B cell (primary cell): ENCODE results near the gene SLC9A9. TPM values are rescaled to one million over a fixed set of nuclear protein-coding genes. Genes with fewer than 3 reads are reported as not detected.

ENCODE experiments used
- ATAC-seq: fragments of 200-7000 bp; cut with Tn5 transposase; one replicate; pipeline ENCODE4 v1.10.0; 2021; ENCODE audit warnings: low read depth, mild to moderate bottlenecking, moderate number of reproducible peaks, moderate library complexity
- CTCF ChIA-PET: fragments of 350-600 bp; sonication (Branson Sonifier 250); formaldehyde crosslinking; loops from one replicate; lab custom pipeline; 2021; ENCODE audit warnings: antibody characterized with exemption, inconsistent platforms; lab: Charles Lee
- POLR2A ChIA-PET: fragments of 350-600 bp; sonication (Branson Sonifier 250); formaldehyde crosslinking; loops from one replicate; lab custom pipeline; 2021; ENCODE audit warnings: antibody characterized with exemption; lab: Charles Lee
- DNase-seq: peaks from one replicate; pipeline ENCODE4 v3.0.0; 2013
- H2AFZ ChIP-seq: 2 replicates; pipeline ENCODE4 v1.6.1; 2012; ENCODE audit warnings: mild to moderate bottlenecking, low read depth, low read length; ENCODE audit not compliant: insufficient read depth, poor library complexity, severe bottlenecking
- H3K27ac ChIP-seq, 2 donors: 1 replicate in 1 of 2; 2 replicates in 1 of 2; pipeline ENCODE4 v1.5.1; 2012 to 2013; ENCODE audit warnings: low read length in 2 of 2, mild to moderate bottlenecking in 2 of 2, moderate library complexity in 1 of 2
- H3K27me3 ChIP-seq, 4 experiments: fragments of 200-600 bp in 1 of 4; sonication (generic) in 1 of 4; replicated peaks in 1 of 4; 1 replicate in 2 of 4; 2 replicates in 2 of 4; pipeline versions ENCODE4 v1.6.1 to v1.7.0; 2013 to 2016; ENCODE audit warnings: low read length in 3 of 4, mild to moderate bottlenecking in 2 of 4, mixed read lengths in 1 of 4, moderate library complexity in 1 of 4; ENCODE audit not compliant: insufficient read depth in 4 of 4, control insufficient read depth in 3 of 4; ENCODE audit errors: control extremely low read depth in 1 of 4
- H3K36me3 ChIP-seq, 2 experiments: replicated peaks in 1 of 2; 1 replicate in 1 of 2; 2 replicates in 1 of 2; pipeline versions ENCODE4 v1.6.1 to v1.7.1; 2013; ENCODE audit warnings: low read length in 1 of 2; ENCODE audit not compliant: insufficient read depth in 2 of 2, control insufficient read depth in 1 of 2; ENCODE audit errors: control extremely low read depth in 1 of 2, extremely low read depth in 1 of 2
- H3K4me1 ChIP-seq, 2 donors: fragments of 200-600 bp in 1 of 2; sonication (generic) in 1 of 2; 1 replicate in 1 of 2; 2 replicates in 1 of 2; pipeline versions ENCODE4 v1.5.1 to v1.6.1; 2013 to 2017; ENCODE audit warnings: low read length in 2 of 2; ENCODE audit not compliant: control insufficient read depth in 2 of 2, insufficient read depth in 2 of 2
- H3K4me2 ChIP-seq: replicated peaks from 2 replicates; pipeline ENCODE3; 2012; ENCODE audit warnings: mild to moderate bottlenecking, low read depth, low read length; ENCODE audit not compliant: poor library complexity, severe bottlenecking
- H3K4me3 ChIP-seq, 5 experiments: fragments of 200-600 bp in 1 of 5; sonication (generic) in 1 of 5; 1 replicate in 3 of 5; 2 replicates in 2 of 5; pipeline versions ENCODE4 v1.5.1 to v1.7.0; 2011 to 2016; ENCODE audit warnings: low read length in 4 of 5, mild to moderate bottlenecking in 4 of 5, low read depth in 2 of 5, control low read depth in 1 of 5, moderate library complexity in 1 of 5; ENCODE audit not compliant: insufficient read depth in 1 of 5; ENCODE audit errors: control extremely low read depth in 1 of 5, extremely low read depth in 1 of 5
- H3K79me2 ChIP-seq: fragments of 200-600 bp; sonication (generic); one replicate; pipeline ENCODE4 v1.6.0; 2016; ENCODE audit warnings: low read length; ENCODE audit not compliant: control insufficient read depth, insufficient read depth
- H3K9ac ChIP-seq: fragments of 200-600 bp; sonication (generic); 2 replicates; pipeline ENCODE4 v1.6.1; 2017; ENCODE audit warnings: mild to moderate bottlenecking, low read length, moderate library complexity
- H3K9me3 ChIP-seq, 3 donors: one replicate each; pipeline versions ENCODE4 v1.6.1 to v1.7.1; 2013; ENCODE audit warnings: low read length in 2 of 3; ENCODE audit not compliant: control insufficient read depth in 2 of 3, insufficient read depth in 1 of 3; ENCODE audit errors: control extremely low read depth in 1 of 3
- H4K20me1 ChIP-seq: 2 replicates; pipeline ENCODE4 v1.6.0; 2012; ENCODE audit warnings: mild to moderate bottlenecking, low read length; ENCODE audit not compliant: insufficient read depth, control insufficient read depth, poor library complexity, severe bottlenecking
- H3K27ac Mint-ChIP-seq: one replicate; pipeline ENCODE4 v1.8.0; 2021; ENCODE audit warnings: mixed read lengths
- H3K27me3 Mint-ChIP-seq: one replicate; pipeline ENCODE4 v1.8.0; 2021; ENCODE audit warnings: mixed read lengths
- H3K4me1 Mint-ChIP-seq: one replicate; pipeline ENCODE4 v1.8.0; 2021; ENCODE audit warnings: mixed read lengths
- H3K4me3 Mint-ChIP-seq: one replicate; pipeline ENCODE4 v1.8.0; 2021; ENCODE audit warnings: mixed read lengths
- H3K9me3 Mint-ChIP-seq: one replicate; pipeline ENCODE4 v1.8.0; 2022; ENCODE audit warnings: mixed read lengths; ENCODE audit not compliant: insufficient read depth
- CTCF ChIP-seq: fragments of 200-600 bp; IDR thresholded peaks from one replicate; pipeline ENCODE4 v1.8.0; 2022; ENCODE audit warnings: antibody characterized with exemption, mild to moderate bottlenecking
- EZH2 ChIP-seq: IDR thresholded peaks from 2 replicates; pipeline ENCODE4 v1.6.1; 2012; ENCODE audit warnings: borderline replicate concordance, low read depth, mild to moderate bottlenecking, moderate library complexity, low read length; ENCODE audit not compliant: insufficient read depth, poor library complexity, severe bottlenecking
- WGBS: methylation state at CpG from one replicate; pipeline ENCODE4 v1.1.5; 2013; ENCODE audit warnings: missing lambda C conversion rate; ENCODE audit not compliant: insufficient coverage; 5-methylcytosine and 5-hydroxymethylcytosine counted together
- intact Hi-C: fragments of 100-400 bp; cut with micrococcal nuclease; formaldehyde crosslinking; loops from one replicate; pipeline ENCODE4 v1.10.0; 2022
- polyA plus RNA-seq: library from polyadenylated mRNA; depleted of rRNA; stranded (reverse); fragments of >200 nt; gene quantifications from 2 replicates; pipeline ENCODE4 v1.2.3, GENCODE V29; 2012
- total RNA-seq, 2 donors: library from RNA; stranded (reverse); fragments of 120-200 nt in 1 of 2; gene quantifications; 1 replicate in 1 of 2; 2 replicates in 1 of 2; pipeline versions ENCODE4 v1.2.3 to v1.2.4, GENCODE V29; 2013 to 2022

SLC9A9 gene
- total and polyA plus RNA-seq, 2 donors (not counting 1 experiment from before 2014, with no cell fraction given): 7.7 to 17.3 TPM

- Mint-ChIP-seq H3K27ac (no peak overlapping the region), H3K27me3 (no peaks in the 10 kb centered on the region), H3K4me1 (peaks cover 3% of the 10 kb centered on the region), H3K9me3 (no peaks in the 10 kb centered on the region), H3K4me3 (no peak overlapping the region)
- H3K79me2 ChIP-seq: no peaks in the 10 kb centered on the region
- TF ChIP-seq EZH2 (no peak), CTCF (no peak)
- no peaks in the 10 kb centered on the region for H3K27me3 ChIP-seq
- peaks cover 0 to 25% (median 3%) of the 10 kb centered on the region in 3 donors for H3K9me3 ChIP-seq
- DNase-seq (no peak), ATAC-seq (no peak)
- no peaks in the 10 kb centered on the region for H3K36me3 ChIP-seq
- ChIA-PET CTCF (no interaction called here), POLR2A (no interaction called here)
- H4K20me1 ChIP-seq: no peaks in the 10 kb centered on the region
- no peak overlapping the region for H2AFZ ChIP-seq
- no peak overlapping the region for H3K27ac ChIP-seq
- H3K4me3 ChIP-seq: no peak overlapping the region
- WGBS: 100% methylated on average over 1 of the region's 3 CpGs
- H3K4me1 ChIP-seq: no peaks in the 10 kb centered on the region
- no peak overlapping the region for H3K4me2 ChIP-seq
- no peak overlapping the region for H3K9ac ChIP-seq
- intact Hi-C loops: no loop called here
Observed at GRCh38 chr3:143633816-143634215, 214.5 kb downstream of the SLC9A9 start.

GRCh38 chr3:143629726-143630125 is 218.5 kb downstream of the SLC9A9 start:
- H3K27me3 ChIP-seq: no peaks in the 10 kb centered on the region
- no peaks in the 10 kb centered on the region for H3K27me3 Mint-ChIP-seq
- no peak overlapping the region for H3K27ac Mint-ChIP-seq
- no peak for TF ChIP-seq EZH2
- TF ChIP-seq CTCF: no peak
- DNase-seq: no peak
- intact Hi-C loops: no loop called here
- no peaks in the 10 kb centered on the region for H3K4me1 ChIP-seq
- H3K9me3 ChIP-seq: no peaks in the 10 kb centered on the region
- no peak overlapping the region for H3K4me3 ChIP-seq
- POLR2A ChIA-PET: no interaction called here
- no peaks in the 10 kb centered on the region for H3K4me1 Mint-ChIP-seq
- no peak overlapping the region for H2AFZ ChIP-seq
- CTCF ChIA-PET: no interaction called here
- no peak overlapping the region for H3K9ac ChIP-seq
- no peaks in the 10 kb centered on the region for H3K79me2 ChIP-seq
- H3K4me3 Mint-ChIP-seq: no peak overlapping the region
- H3K27ac ChIP-seq: no peak overlapping the region
- ATAC-seq: no peak
- no peaks in the 10 kb centered on the region for H3K9me3 Mint-ChIP-seq
- no peak overlapping the region for H3K4me2 ChIP-seq
- H3K36me3 ChIP-seq: no peaks in the 10 kb centered on the region
- H4K20me1 ChIP-seq: no peaks in the 10 kb centered on the region
